Measurements from ENCODE around the gene NEGR1.

DNA sequence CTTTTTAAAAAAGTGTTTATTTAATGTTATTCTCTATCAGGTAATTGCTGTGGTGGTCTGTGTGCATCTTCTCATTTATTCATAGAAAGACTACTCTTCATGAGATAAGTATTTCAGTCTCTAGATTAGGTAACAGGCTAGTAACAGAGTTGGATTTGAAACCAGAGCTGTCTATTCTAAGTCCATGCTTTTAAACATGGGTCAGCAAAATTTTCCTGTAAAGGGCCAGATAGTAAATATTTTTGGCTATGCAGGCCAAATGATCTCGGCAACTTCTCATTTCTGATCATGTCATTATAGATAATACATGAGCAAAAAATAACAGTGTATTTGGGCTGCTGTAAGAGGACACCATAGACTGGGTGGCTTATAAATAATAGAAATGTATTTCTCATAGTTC, 715.9 kb downstream of the NEGR1 start:
- TF ChIP-seq POLR2AphosphoS5 (IDR thresholded peaks at IDR 0.05) (no peak), SMC3 (conservative IDR thresholded peaks at IDR 0.05; ENCODE audit: poor library complexity) (no peak), RAD21 (conservative IDR thresholded peaks at IDR 0.05) (no peak), EZH2 (IDR thresholded peaks at IDR 0.05; ENCODE audit: borderline replicate concordance, insufficient read depth, low read length, poor library complexity, severe bottlenecking) (no peak), TAF1 (IDR thresholded peaks at IDR 0.05; ENCODE audit: low read depth) (no peak), EP300 (conservative IDR thresholded peaks at IDR 0.05; ENCODE audit: poor library complexity, severe bottlenecking) (no peak), MXI1 (conservative IDR thresholded peaks at IDR 0.05; ENCODE audit: poor library complexity, severe bottlenecking) (no peak)
- TF ChIP-seq, protein P1, sequence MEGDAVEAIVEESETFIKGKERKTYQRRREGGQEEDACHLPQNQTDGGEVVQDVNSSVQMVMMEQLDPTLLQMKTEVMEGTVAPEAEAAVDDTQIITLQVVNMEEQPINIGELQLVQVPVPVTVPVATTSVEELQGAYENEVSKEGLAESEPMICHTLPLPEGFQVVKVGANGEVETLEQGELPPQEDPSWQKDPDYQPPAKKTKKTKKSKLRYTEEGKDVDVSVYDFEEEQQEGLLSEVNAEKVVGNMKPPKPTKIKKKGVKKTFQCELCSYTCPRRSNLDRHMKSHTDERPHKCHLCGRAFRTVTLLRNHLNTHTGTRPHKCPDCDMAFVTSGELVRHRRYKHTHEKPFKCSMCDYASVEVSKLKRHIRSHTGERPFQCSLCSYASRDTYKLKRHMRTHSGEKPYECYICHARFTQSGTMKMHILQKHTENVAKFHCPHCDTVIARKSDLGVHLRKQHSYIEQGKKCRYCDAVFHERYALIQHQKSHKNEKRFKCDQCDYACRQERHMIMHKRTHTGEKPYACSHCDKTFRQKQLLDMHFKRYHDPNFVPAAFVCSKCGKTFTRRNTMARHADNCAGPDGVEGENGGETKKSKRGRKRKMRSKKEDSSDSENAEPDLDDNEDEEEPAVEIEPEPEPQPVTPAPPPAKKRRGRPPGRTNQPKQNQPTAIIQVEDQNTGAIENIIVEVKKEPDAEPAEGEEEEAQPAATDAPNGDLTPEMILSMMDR (IDR thresholded peaks at IDR 0.05; ENCODE audit: poor library complexity, severe bottlenecking): no peak
- TF ChIP-seq, protein P2, sequence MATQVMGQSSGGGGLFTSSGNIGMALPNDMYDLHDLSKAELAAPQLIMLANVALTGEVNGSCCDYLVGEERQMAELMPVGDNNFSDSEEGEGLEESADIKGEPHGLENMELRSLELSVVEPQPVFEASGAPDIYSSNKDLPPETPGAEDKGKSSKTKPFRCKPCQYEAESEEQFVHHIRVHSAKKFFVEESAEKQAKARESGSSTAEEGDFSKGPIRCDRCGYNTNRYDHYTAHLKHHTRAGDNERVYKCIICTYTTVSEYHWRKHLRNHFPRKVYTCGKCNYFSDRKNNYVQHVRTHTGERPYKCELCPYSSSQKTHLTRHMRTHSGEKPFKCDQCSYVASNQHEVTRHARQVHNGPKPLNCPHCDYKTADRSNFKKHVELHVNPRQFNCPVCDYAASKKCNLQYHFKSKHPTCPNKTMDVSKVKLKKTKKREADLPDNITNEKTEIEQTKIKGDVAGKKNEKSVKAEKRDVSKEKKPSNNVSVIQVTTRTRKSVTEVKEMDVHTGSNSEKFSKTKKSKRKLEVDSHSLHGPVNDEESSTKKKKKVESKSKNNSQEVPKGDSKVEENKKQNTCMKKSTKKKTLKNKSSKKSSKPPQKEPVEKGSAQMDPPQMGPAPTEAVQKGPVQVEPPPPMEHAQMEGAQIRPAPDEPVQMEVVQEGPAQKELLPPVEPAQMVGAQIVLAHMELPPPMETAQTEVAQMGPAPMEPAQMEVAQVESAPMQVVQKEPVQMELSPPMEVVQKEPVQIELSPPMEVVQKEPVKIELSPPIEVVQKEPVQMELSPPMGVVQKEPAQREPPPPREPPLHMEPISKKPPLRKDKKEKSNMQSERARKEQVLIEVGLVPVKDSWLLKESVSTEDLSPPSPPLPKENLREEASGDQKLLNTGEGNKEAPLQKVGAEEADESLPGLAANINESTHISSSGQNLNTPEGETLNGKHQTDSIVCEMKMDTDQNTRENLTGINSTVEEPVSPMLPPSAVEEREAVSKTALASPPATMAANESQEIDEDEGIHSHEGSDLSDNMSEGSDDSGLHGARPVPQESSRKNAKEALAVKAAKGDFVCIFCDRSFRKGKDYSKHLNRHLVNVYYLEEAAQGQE (IDR thresholded peaks at IDR 0.05; ENCODE audit: borderline replicate concordance): no peak
